BLaER1 treated with 17β-estradiol and CSF1 and Interleukin-3, amounts not matched to agents 10 nM and 100 nM (cell line): ENCODE results near the gene PABPN1L.

Experiments
- H3K27ac ChIP-seq, 11 experiments: shearing (Covaris generic); formaldehyde crosslinking; 2 replicates each; pipeline ENCODE4 v1.8.1; 2022
- H3K27me3 ChIP-seq, 11 experiments: shearing (Covaris generic); formaldehyde crosslinking; 2 replicates each; pipeline ENCODE4 v1.8.1; 2022
- H3K36me3 ChIP-seq, 11 experiments: shearing (Covaris generic); formaldehyde crosslinking; 2 replicates each; pipeline ENCODE4 v1.8.1; 2022
- H3K4me1 ChIP-seq, 10 experiments: shearing (Covaris generic); formaldehyde crosslinking; 2 replicates each; pipeline ENCODE4 v1.8.1; 2022
- H3K4me2 ChIP-seq, 11 experiments: shearing (Covaris generic); formaldehyde crosslinking; 2 replicates each; pipeline ENCODE4 v1.8.1; 2022
- H3K4me3 ChIP-seq, 10 experiments: shearing (Covaris generic); formaldehyde crosslinking; 2 replicates each; pipeline ENCODE4 v1.8.1; 2022
- H3K9ac ChIP-seq, 11 experiments: shearing (Covaris generic); formaldehyde crosslinking; 2 replicates each; pipeline ENCODE4 v1.8.1; 2022
- H3K9me3 ChIP-seq, 11 experiments: shearing (Covaris generic); formaldehyde crosslinking; replicated peaks in 1 of 11; 2 replicates each; pipeline ENCODE4 v1.8.1; 2022
- H4K20me1 ChIP-seq, 11 experiments: shearing (Covaris generic); formaldehyde crosslinking; 2 replicates each; pipeline ENCODE4 v1.8.1; 2022
- Cebpa-rat ChIP-seq, 11 experiments: shearing (Covaris generic); IDR thresholded peaks; 2 replicates each; pipeline ENCODE4 v1.8.1; 2022

PABPN1L gene

DNA sequence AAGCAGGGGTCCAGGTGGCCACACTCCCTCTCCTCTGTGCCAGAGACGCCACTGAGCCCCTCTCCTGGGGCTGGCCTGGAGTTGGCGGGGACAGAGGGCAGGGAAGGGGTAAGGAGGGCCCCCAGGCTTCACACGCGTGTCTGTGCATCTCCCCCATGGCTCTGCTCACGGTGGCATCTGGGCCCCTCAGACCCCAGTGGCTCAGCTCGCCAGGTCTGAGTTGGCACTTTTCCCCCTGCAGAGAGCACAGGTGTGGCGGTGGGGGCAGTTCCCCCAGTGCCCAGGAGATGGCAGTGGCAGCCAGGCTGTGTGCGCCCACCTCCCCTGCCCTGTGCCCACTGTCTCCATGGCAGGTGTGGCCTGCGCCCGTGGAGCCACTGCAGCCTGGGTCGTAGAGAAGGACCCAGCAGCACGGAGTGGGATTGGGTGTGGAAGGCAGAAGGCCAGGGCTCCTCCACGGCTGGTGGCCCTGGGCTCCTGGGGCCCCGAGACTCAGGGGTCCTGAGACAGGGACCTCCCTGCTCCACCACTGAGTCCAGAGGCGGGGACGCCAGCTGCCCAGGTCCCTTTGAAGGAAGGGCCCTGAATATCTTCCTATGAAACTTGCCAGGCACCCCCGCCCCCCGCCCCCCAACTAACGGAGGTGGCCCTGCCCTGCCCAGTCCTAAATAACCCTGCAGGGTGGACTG lies 50.4 kb downstream of the PABPN1L start:
- Histone ChIP-seq H3K36me3 (peaks cover 0 to 12% (median 6%) of the 10 kb centered on the region in 11 experiments; a peak in 15 of 22 replicates), H4K20me1 (peaks cover 0 to 50% (median 15%) of the 10 kb centered on the region in 11 experiments; a peak in 15 of 22 replicates), H3K4me2 (peak overlapping the region in 2 of 11 experiments; percentile 5 to 32; a peak in 1 of 22 replicates), H3K9me3 (peaks cover 0 to 8% (median 5%) of the 10 kb centered on the region in 11 experiments; a peak in 11 of 22 replicates), H3K27ac (no peak overlapping the region), H3K9ac (peak overlapping the region in 2 of 11 experiments; percentile 15 to 18; a peak in 1 of 22 replicates), H3K4me1 (peaks cover 13 to 36% (median 21%) of the 10 kb centered on the region in 10 experiments), H3K4me3 (no peak overlapping the region), H3K27me3 (no peaks in the 10 kb centered on the region)
- TF ChIP-seq Cebpa-rat (IDR thresholded peaks at IDR 0.05) = no peak

DNA sequence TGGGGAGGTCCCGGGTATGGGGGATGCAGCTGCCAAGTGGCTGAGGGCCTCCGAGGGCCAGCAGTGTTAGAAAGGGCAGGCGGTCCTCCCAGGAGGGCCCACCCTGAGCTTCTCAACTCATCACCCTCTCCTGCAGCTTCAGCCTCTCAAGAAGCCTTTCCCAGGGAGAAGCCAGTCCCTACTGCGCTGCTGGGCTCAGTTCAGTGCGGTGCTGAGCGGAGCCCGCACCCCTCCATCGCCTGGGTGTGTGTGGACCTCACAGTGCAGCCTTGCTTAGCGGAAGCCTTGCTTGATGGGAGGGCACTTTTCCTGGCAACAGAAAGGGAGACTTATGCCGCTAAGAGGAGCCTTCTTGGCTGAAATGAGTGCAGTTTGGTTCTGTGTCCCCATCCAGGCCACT lies 51.2 kb downstream of the PABPN1L start:
- Histone ChIP-seq H3K9ac (peak overlapping the region in 2 of 11 experiments; percentile 15 to 18; a peak in 3 of 22 replicates), H3K9me3 (peaks cover 0 to 8% (median 5%) of the 10 kb centered on the region in 11 experiments; a peak in 11 of 22 replicates), H3K27ac (0 out of 22 replicates have a peak overlapping the region, but pooled peaks of 1 of the 11 experiments have one; percentile 21), H3K4me1 (peaks cover 20 to 38% (median 26%) of the 10 kb centered on the region in 10 experiments), H3K36me3 (peaks cover 0 to 5% (median 1%) of the 10 kb centered on the region in 11 experiments; a peak in 10 of 22 replicates), H3K4me3 (no peak overlapping the region), H4K20me1 (peaks cover under 1 to 50% (median 21%) of the 10 kb centered on the region in 11 experiments; a peak in 21 of 22 replicates), H3K27me3 (no peaks in the 10 kb centered on the region), H3K4me2 (no peak overlapping the region)
- TF ChIP-seq Cebpa-rat (IDR thresholded peaks at IDR 0.05) = no peak

DNA sequence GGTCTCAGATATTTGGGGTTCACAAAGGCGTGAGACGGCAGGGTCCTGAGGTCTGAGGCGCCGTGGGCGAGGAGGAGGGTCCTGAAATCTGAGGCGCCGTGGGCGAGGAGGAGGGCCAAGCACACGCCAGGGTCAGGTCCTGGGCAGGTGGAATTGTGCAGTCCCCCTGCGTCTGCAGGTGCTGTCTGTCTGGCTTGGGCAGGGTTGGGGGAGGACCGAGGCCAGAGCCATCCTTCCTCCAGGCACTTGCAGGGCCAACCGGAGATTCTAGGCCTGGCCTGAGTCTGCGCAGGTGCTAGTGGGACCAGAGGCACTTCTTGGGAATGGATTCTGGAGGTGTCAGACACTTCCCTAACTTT lies 52.3 kb downstream of the PABPN1L start:
- Histone ChIP-seq H3K36me3 (peaks cover 7 to 16% (median 12%) of the 10 kb centered on the region in 11 experiments; a peak in 21 of 22 replicates), H3K4me1 (peaks cover 31 to 49% (median 37%) of the 10 kb centered on the region in 10 experiments), H3K9ac (0 out of 22 replicates have a peak overlapping the region, but pooled peaks of 1 of the 11 experiments have one; percentile 29), H3K27me3 (no peaks in the 10 kb centered on the region), H4K20me1 (peaks cover 11 to 61% (median 32%) of the 10 kb centered on the region in 11 experiments; a peak in 21 of 22 replicates), H3K4me3 (no peak overlapping the region), H3K4me2 (no peak overlapping the region), H3K9me3 (peaks cover 0 to 8% (median 5%) of the 10 kb centered on the region in 11 experiments; a peak in 11 of 22 replicates), H3K27ac (no peak overlapping the region; a peak in 1 of 22 replicates)
- TF ChIP-seq Cebpa-rat (IDR thresholded peaks at IDR 0.05) = no peak
